Stimulated activated naive B cell treated with anti-CD40 and anti-IgM and Interleukin-4, amounts not matched to agents 10 μg/mL and 1 μg/mL and 100 μg/mL, for 72 hours (primary cell): Measurements from ENCODE around the gene OBSCN.

Source experiments
- ATAC-seq, 2 donors: fragments of 150-1000 bp; cut with Tn5 transposase; replicated peaks; 2 replicates each; pipeline ENCODE4 v1.10.0; 2021; ENCODE audit warnings: moderate library complexity in 1 of 2
- DNase-seq: peaks from one replicate; pipeline ENCODE4 v3.0.0; 2021
- H3K27ac Mint-ChIP-seq: one replicate; pipeline ENCODE4 v1.8.0; 2022; ENCODE audit warnings: mild to moderate bottlenecking, mixed read lengths
- H3K27me3 Mint-ChIP-seq, 2 donors: one replicate each; pipeline ENCODE4 v1.8.0; 2022; ENCODE audit warnings: mixed read lengths in 2 of 2
- H3K36me3 Mint-ChIP-seq, 2 donors: one replicate each; pipeline ENCODE4 v1.8.0; 2022; ENCODE audit warnings: mixed read lengths in 2 of 2, mild to moderate bottlenecking in 1 of 2
- H3K4me1 Mint-ChIP-seq, 2 donors: one replicate each; pipeline ENCODE4 v1.8.0; 2022; ENCODE audit warnings: mixed read lengths in 2 of 2, mild to moderate bottlenecking in 1 of 2
- H3K4me3 Mint-ChIP-seq, 2 donors: one replicate each; pipeline ENCODE4 v1.8.0; 2022; ENCODE audit warnings: mild to moderate bottlenecking in 2 of 2, mixed read lengths in 2 of 2, moderate library complexity in 1 of 2
- H3K9me3 Mint-ChIP-seq, 2 donors: one replicate each; pipeline ENCODE4 v1.8.0; 2022; ENCODE audit warnings: mixed read lengths in 2 of 2, mild to moderate bottlenecking in 1 of 2

Gene OBSCN

GRCh38 chr1:228337031-228337564 lies 129.3 kb downstream of the OBSCN start:
- no peak overlapping the region for H3K4me3 Mint-ChIP-seq
- H3K27me3 Mint-ChIP-seq = no peaks in the 10 kb centered on the region
- H3K36me3 Mint-ChIP-seq = peaks cover 0 to 10% of the 10 kb centered on the region in 2 donors
- H3K27ac Mint-ChIP-seq = no peak overlapping the region
- ATAC-seq (no peak), DNase-seq (no peak)
- H3K9me3 Mint-ChIP-seq = no peaks in the 10 kb centered on the region
- H3K4me1 Mint-ChIP-seq = peaks cover 0 to 2% of the 10 kb centered on the region in 2 donors

GRCh38 chr1:228337711-228338520 lies 130.1 kb downstream of the OBSCN start:
- no peak overlapping the region for H3K4me3 Mint-ChIP-seq
- peaks cover 0 to under 1% of the 10 kb centered on the region in 2 donors for H3K9me3 Mint-ChIP-seq
- peaks cover 0 to 2% of the 10 kb centered on the region in 2 donors for H3K4me1 Mint-ChIP-seq
- no peak for ATAC-seq
- H3K27me3 Mint-ChIP-seq = no peaks in the 10 kb centered on the region
- no peak overlapping the region for H3K27ac Mint-ChIP-seq
- H3K36me3 Mint-ChIP-seq = peaks cover 1 to 10% of the 10 kb centered on the region in 2 donors
- no peak for DNase-seq

GRCh38 chr1:228338521-228339051 lies 130.7 kb downstream of the OBSCN start:
- no peak overlapping the region for H3K27ac Mint-ChIP-seq
- peaks cover 0 to 2% of the 10 kb centered on the region in 2 donors for H3K4me1 Mint-ChIP-seq
- no peak for DNase-seq
- no peak for ATAC-seq
- H3K36me3 Mint-ChIP-seq = peaks cover 1 to 15% of the 10 kb centered on the region in 2 donors
- H3K4me3 Mint-ChIP-seq = no peak overlapping the region
- no peaks in the 10 kb centered on the region for H3K27me3 Mint-ChIP-seq
- H3K9me3 Mint-ChIP-seq = peaks cover 3 to 6% of the 10 kb centered on the region in 2 donors

GRCh38 chr1:228339059-228339704 lies 131.3 kb downstream of the OBSCN start:
- Mint-ChIP-seq H3K27ac (no peak overlapping the region), H3K9me3 (peaks cover 3 to 6% of the 10 kb centered on the region in 2 donors), H3K27me3 (no peaks in the 10 kb centered on the region), H3K4me3 (no peak overlapping the region), H3K36me3 (peaks cover 1 to 10% of the 10 kb centered on the region in 2 donors), H3K4me1 (peaks cover 0 to 2% of the 10 kb centered on the region in 2 donors)
- ATAC-seq = no peak
- no peak for DNase-seq

DNA sequence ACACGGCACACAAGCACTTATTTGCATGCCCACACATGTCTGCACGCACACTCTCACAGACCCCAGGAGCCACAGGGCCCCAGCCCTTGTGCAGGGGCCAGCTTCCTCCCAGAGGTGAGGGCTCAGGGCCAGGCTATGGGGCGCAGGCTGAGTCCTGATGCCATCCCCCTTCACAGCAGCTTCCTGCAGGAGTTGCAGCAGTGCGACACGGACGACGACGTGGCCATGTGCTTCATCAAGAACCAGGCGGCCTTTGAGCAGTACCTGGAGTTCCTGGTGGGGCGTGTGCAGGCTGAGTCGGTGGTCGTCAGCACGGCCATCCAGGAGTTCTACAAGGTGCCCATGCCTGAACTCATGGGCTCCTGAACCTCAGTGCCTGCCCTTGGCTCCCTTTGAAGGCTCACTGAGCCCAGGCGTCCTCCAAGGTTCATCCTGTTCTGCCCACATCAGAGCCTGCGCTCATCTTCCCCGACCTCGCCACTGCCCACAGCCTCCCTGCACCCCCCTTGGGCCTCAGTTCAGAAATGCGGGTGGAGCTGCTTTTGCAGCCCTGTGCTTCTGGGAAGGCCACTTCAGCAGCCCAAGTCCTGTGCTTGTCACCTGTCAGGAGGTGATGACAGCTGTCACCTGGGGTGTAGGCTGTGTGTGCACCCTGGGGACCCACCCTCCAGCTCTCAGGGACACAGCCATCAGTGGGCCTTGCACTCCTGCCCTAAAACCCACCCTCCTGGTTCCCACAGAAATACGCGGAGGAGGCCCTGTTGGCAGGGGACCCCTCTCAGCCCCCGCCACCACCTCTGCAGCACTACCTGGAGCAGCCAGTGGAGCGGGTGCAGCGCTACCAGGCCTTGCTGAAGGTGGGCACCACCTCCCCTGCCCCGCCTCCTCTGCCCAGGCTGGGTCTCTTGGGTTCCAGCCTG lies 132.2 kb downstream of the OBSCN start:
- H3K36me3 Mint-ChIP-seq = peaks cover 1 to 12% of the 10 kb centered on the region in 2 donors
- H3K27me3 Mint-ChIP-seq = no peaks in the 10 kb centered on the region
- H3K4me1 Mint-ChIP-seq = peaks cover 0 to 2% of the 10 kb centered on the region in 2 donors
- no peak overlapping the region for H3K4me3 Mint-ChIP-seq
- H3K9me3 Mint-ChIP-seq = peaks cover 3 to 8% of the 10 kb centered on the region in 2 donors
- no peak overlapping the region for H3K27ac Mint-ChIP-seq
- DNase-seq (no peak), ATAC-seq (no peak)

GRCh38 chr1:228340686-228341449 lies 133.0 kb downstream of the OBSCN start:
- H3K27me3 Mint-ChIP-seq = no peaks in the 10 kb centered on the region
- peaks cover 3 to 8% of the 10 kb centered on the region in 2 donors for H3K9me3 Mint-ChIP-seq
- no peak overlapping the region for H3K4me3 Mint-ChIP-seq
- no peak overlapping the region for H3K27ac Mint-ChIP-seq
- peaks cover 1 to 12% of the 10 kb centered on the region in 2 donors for H3K36me3 Mint-ChIP-seq
- DNase-seq (no peak), ATAC-seq (no peak)
- H3K4me1 Mint-ChIP-seq = peaks cover 0 to 2% of the 10 kb centered on the region in 2 donors

DNA sequence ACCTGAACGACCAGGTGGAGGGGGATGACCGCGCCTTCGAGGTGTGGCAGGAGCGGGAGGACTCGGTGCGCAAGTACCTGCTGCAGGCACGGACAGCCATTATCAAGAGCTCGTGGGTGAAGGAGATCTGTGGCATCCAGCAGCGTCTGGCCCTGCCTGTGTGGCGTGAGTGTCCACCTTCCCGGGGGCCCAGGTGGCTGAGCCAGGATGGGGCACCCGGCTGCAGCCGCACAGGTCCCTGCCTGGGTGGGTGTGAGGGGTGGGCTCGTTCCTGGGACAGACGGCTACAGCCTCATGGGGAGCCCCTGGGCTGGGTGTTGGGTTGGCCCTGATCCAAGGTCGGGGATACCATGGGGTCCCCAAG lies 133.6 kb downstream of the OBSCN start:
- no peak for ATAC-seq
- no peak for DNase-seq
- H3K9me3 Mint-ChIP-seq = peaks cover 3 to 8% of the 10 kb centered on the region in 2 donors
- H3K4me3 Mint-ChIP-seq = no peak overlapping the region
- H3K4me1 Mint-ChIP-seq = peaks cover 0 to 2% of the 10 kb centered on the region in 2 donors
- H3K27me3 Mint-ChIP-seq = no peaks in the 10 kb centered on the region
- no peak overlapping the region for H3K27ac Mint-ChIP-seq
- peaks cover 1 to 12% of the 10 kb centered on the region in 2 donors for H3K36me3 Mint-ChIP-seq

DNA sequence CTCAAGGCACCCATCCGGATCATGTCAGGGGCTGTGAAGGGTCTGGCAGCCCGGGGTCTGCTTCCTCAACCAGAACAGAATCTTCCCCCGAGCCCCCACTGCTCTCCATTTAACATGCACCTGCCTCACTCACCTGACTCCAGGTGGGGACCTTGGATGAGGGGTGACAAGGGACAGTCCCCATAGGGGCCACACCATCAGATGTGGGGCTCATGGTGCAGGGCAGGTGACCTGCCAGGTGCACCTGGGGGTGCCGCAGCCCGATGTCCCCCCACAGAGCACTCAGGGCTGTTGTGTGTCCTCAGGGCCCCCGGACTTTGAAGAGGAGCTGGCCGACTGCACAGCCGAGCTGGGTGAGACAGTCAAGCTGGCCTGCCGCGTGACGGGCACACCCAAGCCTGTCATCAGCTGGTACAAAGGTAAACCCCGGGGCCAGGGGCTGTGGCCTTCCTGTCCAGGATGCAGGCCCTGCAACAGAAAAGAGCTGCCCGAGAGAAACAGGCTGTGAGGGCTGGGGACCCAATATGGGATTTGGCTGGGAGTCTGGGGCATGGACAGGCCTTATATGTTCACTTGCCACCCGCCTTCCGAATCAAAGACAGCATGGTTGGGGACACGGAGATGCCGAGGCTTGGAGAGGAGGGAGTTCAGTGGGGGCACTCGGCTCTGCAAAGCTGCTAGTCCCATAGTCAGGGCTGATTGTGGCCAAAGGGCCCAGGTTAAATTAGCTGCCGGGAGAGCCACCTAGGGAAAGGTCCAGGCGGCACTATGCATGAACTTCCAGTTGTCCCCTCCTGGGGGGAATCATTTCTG lies 134.2 kb downstream of the OBSCN start:
- no peak for DNase-seq
- ATAC-seq = no peak
- peaks cover 3 to 8% of the 10 kb centered on the region in 2 donors for H3K9me3 Mint-ChIP-seq
- peaks cover 1 to 12% of the 10 kb centered on the region in 2 donors for H3K36me3 Mint-ChIP-seq
- no peak overlapping the region for H3K27ac Mint-ChIP-seq
- H3K27me3 Mint-ChIP-seq = no peaks in the 10 kb centered on the region
- H3K4me3 Mint-ChIP-seq = no peak overlapping the region
- H3K4me1 Mint-ChIP-seq = peaks cover 0 to 2% of the 10 kb centered on the region in 2 donors

- Mint-ChIP-seq H3K27ac (no peak overlapping the region), H3K9me3 (peaks cover 3 to 8% of the 10 kb centered on the region in 2 donors), H3K4me3 (no peak overlapping the region), H3K27me3 (no peaks in the 10 kb centered on the region), H3K4me1 (no peaks in the 10 kb centered on the region), H3K36me3 (peaks cover 1 to 12% of the 10 kb centered on the region in 2 donors)
- no peak for ATAC-seq
- no peak for DNase-seq
These were observed 134.9 kb downstream of the OBSCN start for GRCh38 chr1:228342627-228343190.

GRCh38 chr1:228343191-228343661 lies 135.4 kb downstream of the OBSCN start:
- H3K4me3 Mint-ChIP-seq = no peak overlapping the region
- H3K27ac Mint-ChIP-seq = no peak overlapping the region
- no peak for DNase-seq
- H3K27me3 Mint-ChIP-seq = no peaks in the 10 kb centered on the region
- H3K4me1 Mint-ChIP-seq = no peaks in the 10 kb centered on the region
- peaks cover 3 to 8% of the 10 kb centered on the region in 2 donors for H3K9me3 Mint-ChIP-seq
- ATAC-seq = no peak
- H3K36me3 Mint-ChIP-seq = peaks cover 1 to 12% of the 10 kb centered on the region in 2 donors

GRCh38 chr1:228344631-228345072 lies 136.8 kb downstream of the OBSCN start:
- Mint-ChIP-seq H3K27ac (no peak overlapping the region), H3K9me3 (peaks cover 3 to 8% of the 10 kb centered on the region in 2 donors), H3K36me3 (peaks cover 1 to 12% of the 10 kb centered on the region in 2 donors), H3K4me1 (no peaks in the 10 kb centered on the region), H3K27me3 (no peaks in the 10 kb centered on the region), H3K4me3 (no peak overlapping the region)
- no peak for ATAC-seq
- DNase-seq = no peak

GRCh38 chr1:228345201-228345930 lies 137.5 kb downstream of the OBSCN start:
- Mint-ChIP-seq H3K4me1 (no peaks in the 10 kb centered on the region), H3K27me3 (no peaks in the 10 kb centered on the region), H3K4me3 (no peak overlapping the region), H3K27ac (no peak overlapping the region), H3K36me3 (peaks cover 1 to 12% of the 10 kb centered on the region in 2 donors), H3K9me3 (peaks cover 3 to 8% of the 10 kb centered on the region in 2 donors)
- no peak for ATAC-seq
- no peak for DNase-seq
